ENCODE data around the gene KCNQ1. TPM values are rescaled to one million over a fixed set of nuclear protein-coding genes. Genes with fewer than 3 reads are reported as not detected.

The KCNQ1 gene
- total RNA-seq, 1 donor from 2014 or later: 8.5 TPM

GRCh38 chr11:2667940-2668339 lies 223.1 kb downstream of the KCNQ1 start:
- peaks cover 12% of the 10 kb centered on the region for H3K4me1 Mint-ChIP-seq
- H3K9me3 Mint-ChIP-seq: no peaks in the 10 kb centered on the region
- DNase-seq (ENCODE audit: low spot score in 2 of 2, unreplicated experiment in 2 of 2): no peak
- H3K27ac Mint-ChIP-seq: peak overlapping the region; percentile 43
- H3K36me3 Mint-ChIP-seq: peaks cover 49% of the 10 kb centered on the region
- no peaks in the 10 kb centered on the region for H3K27me3 Mint-ChIP-seq (ENCODE audit: low read depth)
- no peak for TF ChIP-seq CTCF (IDR thresholded peaks at IDR 0.05; ENCODE audit: unreplicated experiment)
- H3K4me3 Mint-ChIP-seq: no peak overlapping the region

GRCh38 chr11:2668876-2669275 lies 224.1 kb downstream of the KCNQ1 start:
- H3K27me3 Mint-ChIP-seq (ENCODE audit: low read depth): no peaks in the 10 kb centered on the region
- DNase-seq (ENCODE audit: low spot score in 2 of 2, unreplicated experiment in 2 of 2): peak in 1 of 2 experiments; percentile 21
- H3K27ac Mint-ChIP-seq: no peak overlapping the region
- H3K4me3 Mint-ChIP-seq: no peak overlapping the region
- H3K36me3 Mint-ChIP-seq: peaks cover 41% of the 10 kb centered on the region
- TF ChIP-seq CTCF (IDR thresholded peaks at IDR 0.05; ENCODE audit: unreplicated experiment): no peak
- H3K4me1 Mint-ChIP-seq: peaks cover 17% of the 10 kb centered on the region
- H3K9me3 Mint-ChIP-seq: no peaks in the 10 kb centered on the region

GRCh38 chr11:2669634-2670469 lies 225.0 kb downstream of the KCNQ1 start:
- no peak overlapping the region for H3K27ac Mint-ChIP-seq
- DNase-seq (ENCODE audit: low spot score in 2 of 2, unreplicated experiment in 2 of 2): peak in 1 of 2 experiments; percentile 21
- peaks cover 19% of the 10 kb centered on the region for H3K4me1 Mint-ChIP-seq
- no peaks in the 10 kb centered on the region for H3K9me3 Mint-ChIP-seq
- no peaks in the 10 kb centered on the region for H3K27me3 Mint-ChIP-seq (ENCODE audit: low read depth)
- H3K36me3 Mint-ChIP-seq: peaks cover 31% of the 10 kb centered on the region
- no peak overlapping the region for H3K4me3 Mint-ChIP-seq
- no peak for TF ChIP-seq CTCF (IDR thresholded peaks at IDR 0.05; ENCODE audit: unreplicated experiment)

- TF ChIP-seq CTCF (IDR thresholded peaks at IDR 0.05; ENCODE audit: unreplicated experiment): no peak
- Mint-ChIP-seq H3K27ac (peak overlapping the region; percentile 43), H3K27me3 (ENCODE audit: low read depth) (no peaks in the 10 kb centered on the region), H3K36me3 (peaks cover 26% of the 10 kb centered on the region), H3K4me3 (no peak overlapping the region), H3K4me1 (peaks cover 26% of the 10 kb centered on the region), H3K9me3 (no peaks in the 10 kb centered on the region)
- DNase-seq (ENCODE audit: low spot score in 2 of 2, unreplicated experiment in 2 of 2): peak in 1 of 2 experiments; percentile 27
These were observed 225.8 kb downstream of the KCNQ1 start for GRCh38 chr11:2670541-2671100.

- DNase-seq (ENCODE audit: low spot score in 2 of 2, unreplicated experiment in 2 of 2): no peak
These were observed 226.9 kb downstream of the KCNQ1 start for GRCh38 chr11:2671748-2672147.

More at GRCh38 chr11:2671748-2672147, 226.9 kb downstream of the KCNQ1 start:
- peaks cover 31% of the 10 kb centered on the region for H3K4me1 Mint-ChIP-seq
- H3K4me3 Mint-ChIP-seq: no peak overlapping the region
- no peak for TF ChIP-seq CTCF (IDR thresholded peaks at IDR 0.05; ENCODE audit: unreplicated experiment)
- H3K27me3 Mint-ChIP-seq (ENCODE audit: low read depth): no peaks in the 10 kb centered on the region
- H3K9me3 Mint-ChIP-seq: no peaks in the 10 kb centered on the region
- peak overlapping the region; percentile 39 for H3K27ac Mint-ChIP-seq
- peaks cover 23% of the 10 kb centered on the region for H3K36me3 Mint-ChIP-seq
